DND-41 (cell line): ENCODE data around the gene SLC39A11.
A peak's percentile ranks its signal among the peaks of the same experiment; 100 is the strongest.

ENCODE experiments used
- ATAC-seq: fragments of 200-7000 bp; cut with Tn5 transposase; 3 replicates; pipeline ENCODE4 v1.9.1; 2021; ENCODE audit warnings: low read depth; ENCODE audit not compliant: insufficient read depth
- DNase-seq: peaks from one replicate; pipeline ENCODE4 v3.0.0-alpha.2; 2020
- H2AFZ ChIP-seq: 2 replicates; pipeline ENCODE4 v1.6.0; 2012; ENCODE audit warnings: low read depth, low read length
- H3K27ac ChIP-seq: 2 replicates; pipeline ENCODE4 v1.5.1; 2012; ENCODE audit warnings: low read length, inconsistent platforms
- H3K27me3 ChIP-seq: fragments of 200-600 bp; sonication (generic); 2 replicates; pipeline ENCODE4 v1.6.0; 2012; ENCODE audit warnings: low read length, mild to moderate bottlenecking, inconsistent platforms; ENCODE audit not compliant: insufficient read depth, poor library complexity
- H3K36me3 ChIP-seq: 2 replicates; pipeline ENCODE4 v1.5.1; 2012; ENCODE audit warnings: low read length, inconsistent platforms; ENCODE audit not compliant: insufficient read depth
- H3K4me1 ChIP-seq: 2 replicates; pipeline ENCODE4 v1.5.1; 2012; ENCODE audit warnings: mild to moderate bottlenecking, low read length; ENCODE audit not compliant: insufficient read depth
- H3K4me2 ChIP-seq: 2 replicates; pipeline ENCODE4 v1.6.0; 2012; ENCODE audit warnings: mild to moderate bottlenecking, moderate library complexity, low read length, inconsistent platforms; ENCODE audit not compliant: insufficient read depth
- H3K4me3 ChIP-seq, 2 experiments: fragments of 200-600 bp in 1 of 2; shearing (Covaris generic) in 1 of 2; 2 replicates each; pipeline ENCODE4 v1.5.1; 2012 to 2016; ENCODE audit warnings: inconsistent platforms in 2 of 2, low read length in 2 of 2, mild to moderate bottlenecking in 2 of 2, low read depth in 1 of 2, moderate library complexity in 1 of 2
- H3K79me2 ChIP-seq: 2 replicates; pipeline ENCODE4 v1.6.0; 2012; ENCODE audit warnings: low read length, inconsistent platforms; ENCODE audit not compliant: insufficient read depth
- H3K9ac ChIP-seq: 2 replicates; pipeline ENCODE4 v1.6.0; 2012; ENCODE audit warnings: low read depth, mild to moderate bottlenecking, inconsistent platforms, low read length, moderate library complexity
- H3K9me3 ChIP-seq: 2 replicates; pipeline ENCODE4 v1.5.1; 2012; ENCODE audit warnings: low read length, moderate library complexity, mild to moderate bottlenecking, inconsistent platforms; ENCODE audit not compliant: insufficient read depth, severe bottlenecking
- H4K20me1 ChIP-seq: 2 replicates; pipeline ENCODE4 v1.6.0; 2012; ENCODE audit warnings: low read length; ENCODE audit not compliant: insufficient read depth
- EZH2 ChIP-seq: IDR thresholded peaks from 3 replicates; pipeline ENCODE4 v1.6.1; 2012; ENCODE audit warnings: borderline replicate concordance, low read depth, mild to moderate bottlenecking, moderate library complexity, low read length, inconsistent platforms; ENCODE audit not compliant: severe bottlenecking
- TF ChIP-seq, protein P1 (sequence below): IDR thresholded peaks from 2 replicates; pipeline ENCODE4 v1.5.1; 2012; ENCODE audit warnings: borderline replicate concordance, low read length, moderate library complexity, mild to moderate bottlenecking; ENCODE audit not compliant: poor library complexity, severe bottlenecking; ENCODE audit errors: extremely low read depth

The SLC39A11 gene

DNA sequence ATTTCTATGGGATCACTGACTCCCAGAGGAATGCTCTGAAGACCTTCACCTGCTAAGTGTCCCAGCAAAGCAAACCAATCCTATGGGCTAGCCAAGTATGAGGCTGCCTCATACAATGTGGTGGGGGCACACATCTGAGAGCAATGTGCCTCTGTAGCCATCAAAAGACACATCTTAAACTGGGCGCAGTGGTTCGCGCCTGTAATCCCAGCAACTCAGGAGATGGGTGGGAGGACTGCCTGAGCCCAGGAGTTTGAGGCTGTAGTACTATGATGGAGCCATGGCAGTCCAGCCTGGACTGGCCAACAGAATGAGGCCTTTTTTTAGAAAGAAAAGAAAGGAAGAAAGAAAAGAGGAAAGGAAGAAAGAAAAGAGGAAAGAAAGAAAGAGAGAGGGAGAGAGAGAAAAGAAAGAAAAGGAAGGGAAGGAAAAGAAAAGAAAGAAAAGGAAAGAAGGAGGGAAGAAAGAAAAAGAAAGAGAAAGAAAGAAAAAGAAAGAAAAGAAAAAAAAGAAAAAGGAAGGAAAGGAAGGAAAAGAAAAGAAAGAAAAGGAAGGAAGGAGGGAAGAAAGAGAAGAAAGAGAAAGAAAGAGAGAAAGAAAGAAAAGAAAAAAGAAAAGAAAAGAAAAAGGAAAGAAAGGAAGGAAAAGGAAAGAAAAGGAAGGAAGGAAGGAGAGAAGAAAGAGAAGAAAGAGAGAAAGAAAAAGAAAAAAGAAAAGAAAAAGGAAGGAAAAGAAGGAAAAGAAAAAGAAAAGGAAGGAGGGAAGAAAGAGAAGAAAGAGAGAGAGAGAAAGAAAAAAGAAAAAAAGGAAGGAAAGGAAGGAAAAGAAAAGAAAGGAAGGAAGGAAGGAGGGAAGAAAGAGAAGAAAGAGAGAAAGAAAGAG lies 430.3 kb downstream of the SLC39A11 start:
- no peak for DNase-seq
- no peaks in the 10 kb centered on the region for H3K79me2 ChIP-seq
- no peak overlapping the region for H2AFZ ChIP-seq
- H3K36me3 ChIP-seq, result no peaks in the 10 kb centered on the region
- H3K4me3 ChIP-seq, result no peak overlapping the region
- no peak overlapping the region for H3K27ac ChIP-seq
- no peak for ATAC-seq
- H4K20me1 ChIP-seq, result no peaks in the 10 kb centered on the region
- H3K4me1 ChIP-seq, result no peaks in the 10 kb centered on the region
- no peak overlapping the region for H3K4me2 ChIP-seq
- H3K9ac ChIP-seq, result no peak overlapping the region
- TF ChIP-seq, protein P1, sequence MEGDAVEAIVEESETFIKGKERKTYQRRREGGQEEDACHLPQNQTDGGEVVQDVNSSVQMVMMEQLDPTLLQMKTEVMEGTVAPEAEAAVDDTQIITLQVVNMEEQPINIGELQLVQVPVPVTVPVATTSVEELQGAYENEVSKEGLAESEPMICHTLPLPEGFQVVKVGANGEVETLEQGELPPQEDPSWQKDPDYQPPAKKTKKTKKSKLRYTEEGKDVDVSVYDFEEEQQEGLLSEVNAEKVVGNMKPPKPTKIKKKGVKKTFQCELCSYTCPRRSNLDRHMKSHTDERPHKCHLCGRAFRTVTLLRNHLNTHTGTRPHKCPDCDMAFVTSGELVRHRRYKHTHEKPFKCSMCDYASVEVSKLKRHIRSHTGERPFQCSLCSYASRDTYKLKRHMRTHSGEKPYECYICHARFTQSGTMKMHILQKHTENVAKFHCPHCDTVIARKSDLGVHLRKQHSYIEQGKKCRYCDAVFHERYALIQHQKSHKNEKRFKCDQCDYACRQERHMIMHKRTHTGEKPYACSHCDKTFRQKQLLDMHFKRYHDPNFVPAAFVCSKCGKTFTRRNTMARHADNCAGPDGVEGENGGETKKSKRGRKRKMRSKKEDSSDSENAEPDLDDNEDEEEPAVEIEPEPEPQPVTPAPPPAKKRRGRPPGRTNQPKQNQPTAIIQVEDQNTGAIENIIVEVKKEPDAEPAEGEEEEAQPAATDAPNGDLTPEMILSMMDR, result no peak
- TF ChIP-seq EZH2, result no peak
- no peaks in the 10 kb centered on the region for H3K9me3 ChIP-seq
- H3K27me3 ChIP-seq, result no peaks in the 10 kb centered on the region

DNA sequence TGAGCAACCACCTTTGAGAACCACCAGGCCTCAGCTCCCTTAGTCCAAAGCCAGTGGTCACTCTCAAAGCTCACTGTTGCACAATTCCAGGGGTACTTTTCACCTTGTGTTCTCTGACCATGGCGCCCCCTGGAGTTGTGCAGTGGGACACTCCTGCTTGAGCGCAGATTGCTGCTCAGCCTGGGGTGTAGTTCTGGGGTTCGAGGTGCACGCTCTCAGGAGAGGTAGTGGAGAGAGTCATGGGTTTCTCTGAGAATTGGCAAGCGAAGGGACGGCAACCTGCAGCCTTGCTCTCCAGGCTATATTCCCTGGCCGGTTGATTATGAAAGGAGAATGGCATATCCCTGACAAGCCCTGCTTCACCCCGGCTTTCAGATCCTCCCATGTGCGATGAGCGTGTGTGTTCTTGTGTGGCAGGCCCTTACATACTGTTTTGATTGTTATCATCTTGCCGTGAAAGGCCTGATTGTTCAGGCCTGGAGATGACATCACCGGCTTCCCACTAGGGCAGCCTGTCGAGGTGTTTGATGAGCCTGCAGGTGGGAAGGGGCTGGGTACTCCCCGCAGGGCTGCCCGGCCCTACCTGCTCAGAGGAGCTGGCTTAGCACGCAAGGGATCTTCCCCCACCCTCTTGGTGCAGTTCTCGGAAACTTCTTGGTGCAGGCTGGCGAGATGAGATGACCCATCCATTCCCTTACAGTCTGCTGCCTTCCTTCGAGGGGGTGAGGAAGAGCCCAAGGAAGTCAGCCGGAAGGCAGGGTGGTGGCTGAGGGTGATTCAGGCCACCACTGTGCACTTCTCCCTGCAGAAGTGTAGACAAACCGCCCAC lies 431.2 kb downstream of the SLC39A11 start:
- TF ChIP-seq EZH2, result no peak
- TF ChIP-seq, protein P1, result peak; percentile 38
- no peaks in the 10 kb centered on the region for H3K79me2 ChIP-seq
- H3K4me3 ChIP-seq, result no peak overlapping the region
- no peak for ATAC-seq
- no peaks in the 10 kb centered on the region for H3K27me3 ChIP-seq
- no peaks in the 10 kb centered on the region for H4K20me1 ChIP-seq
- no peaks in the 10 kb centered on the region for H3K36me3 ChIP-seq
- no peaks in the 10 kb centered on the region for H3K4me1 ChIP-seq
- H3K27ac ChIP-seq, result no peak overlapping the region
- DNase-seq, result no peak
- H3K4me2 ChIP-seq, result no peak overlapping the region
- no peak overlapping the region for H2AFZ ChIP-seq
- no peak overlapping the region for H3K9ac ChIP-seq
- no peaks in the 10 kb centered on the region for H3K9me3 ChIP-seq

DNA sequence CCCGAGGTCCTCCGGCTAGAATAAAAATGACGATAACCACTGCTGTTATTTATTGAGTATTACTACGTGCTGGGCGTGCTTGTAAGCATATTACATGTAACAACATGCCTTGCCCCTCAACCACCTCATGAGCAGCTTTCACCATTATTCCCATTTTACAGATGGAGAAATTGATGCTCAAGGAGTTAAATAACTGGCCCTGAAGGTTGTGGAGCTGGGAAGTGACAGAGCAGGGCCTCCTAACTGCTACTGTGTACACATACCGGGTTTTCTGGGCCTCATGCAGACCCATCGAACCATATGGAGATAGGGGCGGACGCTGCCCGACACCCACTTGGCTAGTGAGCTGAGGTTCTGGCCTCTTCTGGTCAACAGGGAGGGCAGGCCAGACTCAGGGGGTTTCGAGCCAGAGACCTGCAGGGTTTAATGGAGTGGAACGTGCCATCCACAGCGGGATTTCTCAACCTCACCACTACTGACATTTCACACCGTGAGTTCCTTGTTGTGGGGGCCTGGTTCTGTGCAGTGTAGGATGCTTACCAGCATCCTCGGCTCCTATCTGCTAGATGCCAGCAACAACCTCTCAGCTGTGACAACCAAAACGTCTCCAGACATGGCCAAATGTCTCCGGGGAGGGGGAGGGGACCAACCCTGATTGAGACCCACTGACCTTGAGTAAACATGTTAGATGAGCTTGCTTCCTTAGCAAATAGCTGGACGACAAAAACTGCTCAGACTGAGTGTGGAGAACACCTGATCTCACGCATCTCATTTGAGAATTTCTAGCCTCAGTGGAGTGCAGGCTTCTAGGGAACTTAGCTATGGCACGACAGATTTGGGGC lies 432.0 kb downstream of the SLC39A11 start:
- Histone ChIP-seq H3K36me3 (no peaks in the 10 kb centered on the region), H3K9ac (no peak overlapping the region), H3K4me1 (no peaks in the 10 kb centered on the region), H2AFZ (no peak overlapping the region), H3K9me3 (no peaks in the 10 kb centered on the region), H3K4me3 (no peak overlapping the region), H3K79me2 (no peaks in the 10 kb centered on the region), H3K4me2 (no peak overlapping the region), H3K27ac (no peak overlapping the region), H3K27me3 (no peaks in the 10 kb centered on the region), H4K20me1 (no peaks in the 10 kb centered on the region)
- TF ChIP-seq, protein P1, result no peak
- no peak for TF ChIP-seq EZH2
- DNase-seq, result no peak
- ATAC-seq, result no peak
